ENCODE data around the gene QSOX2. TPM values are rescaled to one million over a fixed set of nuclear protein-coding genes. Genes with fewer than 3 reads are reported as not detected.

QSOX2 gene
- total RNA-seq, 2 donors from 2014 or later: 8.8 to 22.7 TPM

- no peak overlapping the region for H3K4me3 ChIP-seq
- no peaks in the 10 kb centered on the region for H3K27me3 ChIP-seq
- peaks cover 0 to 5% of the 10 kb centered on the region in 2 donors for H3K36me3 ChIP-seq (replicated peaks in 1 of 2; ENCODE audit: insufficient read depth in 1 of 2, low read depth in 2 of 2)
- 76 to 86% methylated on average over 24 to 30 of the region's 30 CpGs for WGBS, 2 donors
- no peak overlapping the region for H3K27ac ChIP-seq
- TF ChIP-seq POLR2A (IDR thresholded peaks at IDR 0.05): no peak
- no peak for TF ChIP-seq CTCF (IDR thresholded peaks at IDR 0.05)
- intact Hi-C loops (cut with DNase I): no loop called here
- H3K9me3 ChIP-seq: no peaks in the 10 kb centered on the region
- peaks cover 11% of the 10 kb centered on the region for H3K4me1 ChIP-seq
- ATAC-seq (no peak), DNase-seq (no peak)
Observed at GRCh38 chr9:136226680-136227407, 18.8 kb downstream of the QSOX2 start.

DNA sequence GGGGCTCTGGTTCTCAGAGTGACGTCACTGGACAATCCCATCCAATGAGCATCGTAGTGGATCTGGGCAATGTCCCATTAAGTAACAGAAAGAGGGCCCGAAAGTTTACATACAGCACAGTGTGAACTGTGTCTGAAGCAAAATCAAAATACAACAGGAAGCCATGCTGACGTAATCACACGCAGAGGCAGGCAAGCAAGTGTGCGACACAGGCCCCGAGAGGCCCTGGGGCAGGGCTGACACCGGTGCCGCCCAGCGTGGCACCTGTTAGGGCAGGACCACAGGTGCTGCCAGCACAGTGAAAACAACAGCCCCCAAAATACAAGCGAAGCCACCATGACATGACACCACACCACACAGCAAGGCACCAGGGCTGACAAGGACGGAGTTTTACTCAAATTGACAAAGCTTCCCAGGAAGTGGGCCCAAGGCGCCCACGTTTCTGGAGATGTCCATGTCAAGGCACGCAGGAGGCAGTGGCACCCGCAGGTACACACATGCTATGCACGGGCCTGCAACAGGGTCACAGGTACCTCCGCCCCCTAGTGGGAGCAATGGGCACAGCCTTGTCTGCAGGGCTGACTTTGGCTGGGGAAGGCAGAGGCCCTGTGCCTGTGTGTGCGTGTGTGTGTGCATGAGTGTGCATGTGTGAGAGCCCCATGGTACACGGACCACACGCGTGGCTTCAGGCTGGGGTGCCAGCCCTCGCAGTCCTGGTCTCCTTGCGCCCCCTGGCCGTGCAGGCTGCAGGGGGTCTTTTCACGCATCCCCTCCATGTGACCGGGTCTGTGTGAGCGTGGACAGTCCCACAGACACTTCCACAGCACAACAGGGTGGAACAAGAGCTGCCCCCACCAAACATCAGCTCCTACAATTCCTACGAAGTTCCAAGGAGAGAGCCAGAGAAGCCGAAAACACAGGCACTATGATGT lies 19.6 kb downstream of the QSOX2 start:
- TF ChIP-seq POLR2A (IDR thresholded peaks at IDR 0.05) (no peak), CTCF (IDR thresholded peaks at IDR 0.05) (peak; percentile 50 to 86 (median 73))
- no peak overlapping the region for H3K27ac ChIP-seq
- H3K4me3 ChIP-seq: no peak overlapping the region
- H3K4me1 ChIP-seq: peaks cover 11% of the 10 kb centered on the region
- ATAC-seq: peak; percentile 85
- H3K9me3 ChIP-seq: no peaks in the 10 kb centered on the region
- intact Hi-C loops (cut with DNase I): no loop called here
- no peaks in the 10 kb centered on the region for H3K27me3 ChIP-seq
- 63 to 69% methylated on average over 16 to 30 of the region's 30 CpGs for WGBS, 2 donors
- peak; percentile 73 to 82 (median 76) for DNase-seq
- peaks cover 0 to 8% of the 10 kb centered on the region in 2 donors for H3K36me3 ChIP-seq (replicated peaks in 1 of 2; ENCODE audit: insufficient read depth in 1 of 2, low read depth in 2 of 2)

- no peaks in the 10 kb centered on the region for H3K27me3 ChIP-seq
- no peaks in the 10 kb centered on the region for H3K9me3 ChIP-seq
- H3K36me3 ChIP-seq (replicated peaks in 1 of 2; ENCODE audit: insufficient read depth in 1 of 2, low read depth in 2 of 2): peaks cover 0 to 9% of the 10 kb centered on the region in 2 donors
- no peak overlapping the region for H3K27ac ChIP-seq
- H3K4me1 ChIP-seq: peaks cover 11% of the 10 kb centered on the region
- H3K4me3 ChIP-seq: no peak overlapping the region
- intact Hi-C loops (cut with DNase I): no loop called here
- WGBS, 2 donors: 82 to 89% methylated on average over 14 to 19 of the region's 19 CpGs
- ATAC-seq (no peak), DNase-seq (no peak)
- no peak for TF ChIP-seq POLR2A (IDR thresholded peaks at IDR 0.05)
- TF ChIP-seq CTCF (IDR thresholded peaks at IDR 0.05): no peak
Observed at GRCh38 chr9:136225366-136225747, 20.3 kb downstream of the QSOX2 start.

DNA sequence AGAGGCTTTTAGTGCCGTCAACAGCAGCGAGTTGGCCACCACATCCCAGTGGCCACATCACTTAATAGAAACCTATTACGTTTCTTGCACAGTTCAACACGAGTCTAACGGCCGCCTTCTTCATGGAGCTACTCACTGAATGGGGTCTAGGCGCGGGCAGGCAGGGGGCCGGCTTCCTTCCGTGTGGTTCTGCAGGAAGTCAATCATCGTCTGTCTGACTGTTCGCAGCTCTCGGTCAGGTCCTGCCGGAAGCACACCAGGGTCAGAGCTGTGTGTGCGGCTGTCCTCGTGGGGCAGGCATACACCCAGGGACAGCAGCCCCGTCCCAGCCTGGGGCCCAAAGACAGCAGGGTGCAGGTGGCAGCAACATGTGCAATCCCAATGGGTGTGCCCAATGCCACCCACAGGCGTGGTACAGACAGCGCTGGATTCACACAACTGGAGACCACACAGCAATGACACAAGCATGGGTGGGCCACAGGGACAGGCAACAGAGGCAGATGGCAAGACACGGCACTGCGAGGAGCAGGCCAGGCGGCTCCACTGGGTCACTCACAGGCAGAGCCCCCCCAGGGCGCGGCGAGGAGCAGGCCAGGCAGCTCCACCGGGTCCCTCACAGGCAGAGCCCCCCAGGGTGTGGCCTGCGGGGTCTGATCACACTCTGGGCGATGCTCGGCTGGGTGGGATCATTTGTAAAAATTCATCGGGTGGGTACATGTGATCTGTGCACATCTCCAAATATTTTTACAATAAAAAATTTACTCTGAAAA lies 21.6 kb downstream of the QSOX2 start:
- H3K36me3 ChIP-seq (replicated peaks in 1 of 2; ENCODE audit: insufficient read depth in 1 of 2, low read depth in 2 of 2): peaks cover 0 to 9% of the 10 kb centered on the region in 2 donors
- ATAC-seq (no peak), DNase-seq (no peak)
- no peaks in the 10 kb centered on the region for H3K27me3 ChIP-seq
- H3K9me3 ChIP-seq: no peaks in the 10 kb centered on the region
- intact Hi-C loops (cut with DNase I): no loop called here
- H3K27ac ChIP-seq: no peak overlapping the region
- 88 to 89% methylated on average over 19 to 30 of the region's 30 CpGs for WGBS, 2 donors
- peaks cover 11% of the 10 kb centered on the region for H3K4me1 ChIP-seq
- no peak for TF ChIP-seq POLR2A (IDR thresholded peaks at IDR 0.05)
- no peak for TF ChIP-seq CTCF (IDR thresholded peaks at IDR 0.05)
- H3K4me3 ChIP-seq: no peak overlapping the region

All from body of pancreas (tissue), 4 donors.